CD4-positive, alpha-beta memory T cell (primary cell): Measurements from ENCODE around the gene COL17A1. TPM values are rescaled to one million over a fixed set of nuclear protein-coding genes. Genes with fewer than 3 reads are reported as not detected.

Source experiments
- CTCF ChIA-PET: fragments of 350-600 bp; sonication (Branson Sonifier 250); formaldehyde crosslinking; loops from one replicate; lab custom pipeline; 2021; ENCODE audit warnings: inconsistent platforms; ENCODE audit not compliant: partially characterized antibody; lab: Charles Lee
- POLR2A ChIA-PET: fragments of 350-600 bp; sonication (Branson Sonifier 250); formaldehyde crosslinking; loops from one replicate; lab custom pipeline; 2021; ENCODE audit not compliant: partially characterized antibody; lab: Charles Lee
- DNase-seq, 5 donors: peaks; one replicate each; pipeline versions ENCODE4 v3.0.0 to v3.0.0-alpha.2; 2020 to 2022; ENCODE audit warnings: mixed read lengths in 1 of 5
- H3K27ac ChIP-seq: one replicate; pipeline ENCODE4 v1.7.0; 2013; ENCODE audit warnings: low read depth, low read length
- H3K27me3 ChIP-seq: 2 replicates; pipeline ENCODE4 v1.7.0; 2013; ENCODE audit warnings: mild to moderate bottlenecking, low read length, moderate library complexity; ENCODE audit not compliant: insufficient read depth
- H3K36me3 ChIP-seq: 2 replicates; pipeline ENCODE4 v1.7.0; 2013; ENCODE audit warnings: mild to moderate bottlenecking, low read length, moderate library complexity; ENCODE audit not compliant: insufficient read depth
- H3K4me1 ChIP-seq: 2 replicates; pipeline ENCODE4 v1.7.0; 2013; ENCODE audit warnings: mild to moderate bottlenecking, low read length, moderate library complexity; ENCODE audit not compliant: insufficient read depth
- H3K4me3 ChIP-seq, 2 donors: one replicate each; pipeline ENCODE4 v1.7.0; 2013; ENCODE audit warnings: low read length in 2 of 2, mild to moderate bottlenecking in 1 of 2
- H3K9me3 ChIP-seq, 2 donors: one replicate each; pipeline ENCODE4 v1.7.0; 2013; ENCODE audit warnings: low read length in 2 of 2, control low read depth in 1 of 2; ENCODE audit not compliant: control insufficient read depth in 1 of 2
- H3K27ac Mint-ChIP-seq, 7 donors: one replicate each; pipeline ENCODE4 v1.8.0; 2020 to 2021; ENCODE audit warnings: mixed read lengths in 7 of 7, mild to moderate bottlenecking in 6 of 7, inconsistent platforms in 3 of 7, moderate library complexity in 3 of 7
- H3K27me3 Mint-ChIP-seq, 2 donors: one replicate each; pipeline ENCODE4 v1.8.0; 2020 to 2021; ENCODE audit warnings: mixed read lengths in 2 of 2
- H3K36me3 Mint-ChIP-seq, 2 donors: one replicate each; pipeline ENCODE4 v1.8.0; 2020 to 2021; ENCODE audit warnings: mixed read lengths in 2 of 2, inconsistent platforms in 1 of 2, mild to moderate bottlenecking in 1 of 2
- H3K4me1 Mint-ChIP-seq, 4 donors: one replicate each; pipeline ENCODE4 v1.8.0; 2020 to 2021; ENCODE audit warnings: mixed read lengths in 4 of 4, mild to moderate bottlenecking in 1 of 4
- H3K4me3 Mint-ChIP-seq, 8 donors: one replicate each; pipeline ENCODE4 v1.8.0; 2020 to 2021; ENCODE audit warnings: mixed read lengths in 8 of 8, mild to moderate bottlenecking in 7 of 8, moderate library complexity in 6 of 8, inconsistent platforms in 3 of 8
- H3K9me3 Mint-ChIP-seq, 8 donors: one replicate each; pipeline ENCODE4 v1.8.0; 2020 to 2021; ENCODE audit warnings: mixed read lengths in 8 of 8, mild to moderate bottlenecking in 5 of 8, inconsistent platforms in 3 of 8, moderate library complexity in 1 of 8
- intact Hi-C: fragments of 100-400 bp; cut with micrococcal nuclease; formaldehyde crosslinking; loops from one replicate; pipeline ENCODE4 v1.15.1; 2023
- polyA plus RNA-seq, 2 donors: library from polyadenylated mRNA; unstranded; fragments of 300-500 nt; fragmentation: Illumina TruSeq; gene quantifications; one replicate each; pipeline ENCODE4 v1.2.3, GENCODE V29; 2021
- total RNA-seq, 2 experiments: library from RNA; stranded (reverse); gene quantifications; one replicate each; pipeline ENCODE4 v1.2.3, GENCODE V29; 2021

COL17A1 gene
- total and polyA plus RNA-seq, 4 experiments from 2014 or later: not detected

DNA sequence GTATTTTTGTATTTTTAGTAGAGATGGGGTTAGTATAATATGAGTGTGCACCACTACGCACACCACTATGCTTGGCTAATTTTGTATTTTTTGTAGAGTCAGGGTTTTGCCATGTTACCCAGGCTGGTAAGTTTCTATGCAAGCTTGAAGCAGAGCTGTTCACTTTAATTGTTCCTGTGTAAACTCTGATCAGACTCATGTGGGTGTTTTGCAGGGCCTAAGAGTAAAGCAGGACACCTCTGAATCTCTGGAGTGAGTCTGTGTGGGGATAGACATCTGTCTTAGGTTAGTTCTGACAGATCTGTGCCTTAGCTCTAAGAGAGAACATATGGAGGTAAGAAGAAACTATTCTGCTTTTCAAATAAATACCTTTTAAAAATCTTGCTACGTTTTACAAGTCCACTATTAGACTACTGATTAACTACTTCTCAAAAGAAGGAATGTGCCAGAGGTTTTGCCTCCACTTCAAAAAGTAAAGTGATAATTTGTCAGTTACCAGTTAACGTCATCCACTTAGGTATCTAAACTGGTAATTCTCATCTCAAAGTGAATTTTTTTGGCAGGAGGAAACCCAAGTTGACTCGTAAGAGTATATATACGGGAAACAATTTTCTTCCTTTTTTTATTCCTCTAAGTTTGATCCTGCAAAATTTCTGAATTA is 1.1 kb downstream of the COL17A1 start:
- CTCF ChIA-PET: interaction anchor here (1.2 to 5.1 kb wide), 2 partner anchors 63 to 198 kb away, joined by 3 to 33 read pairs; no protein-coding TSS in a partner anchor
- no peaks in the 10 kb centered on the region for H3K9me3 Mint-ChIP-seq
- no peaks in the 10 kb centered on the region for H3K9me3 ChIP-seq

DNA sequence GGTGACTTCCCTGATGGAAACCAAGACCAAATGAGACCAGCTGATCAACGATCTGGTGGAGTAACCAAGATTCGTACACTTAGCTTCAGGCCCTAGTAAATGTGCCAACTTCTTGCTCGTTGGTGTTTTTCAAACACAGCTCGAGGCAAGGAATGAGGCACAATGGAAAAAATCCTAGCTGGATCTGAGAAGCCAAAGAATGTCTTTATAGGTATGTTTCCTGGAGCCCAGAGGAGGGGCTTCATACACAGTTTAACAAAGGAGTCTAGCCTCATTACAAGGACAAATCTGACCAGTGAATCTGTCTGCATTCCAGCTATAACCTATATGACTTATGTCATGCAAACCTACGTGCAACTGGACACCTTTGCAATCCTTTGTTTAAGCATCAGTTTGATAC is 3.7 kb downstream of the COL17A1 start:
- Mint-ChIP-seq H3K9me3 (no peaks in the 10 kb centered on the region), H3K4me1 (no peaks in the 10 kb centered on the region), H3K27ac (no peak overlapping the region), H3K36me3 (no peaks in the 10 kb centered on the region), H3K4me3 (no peak overlapping the region), H3K27me3 (no peaks in the 10 kb centered on the region)
- intact Hi-C loops: loop anchor here (10.0 kb wide), 1 partner anchor 367 kb away; no protein-coding TSS in a partner anchor
- Histone ChIP-seq H3K36me3 (no peaks in the 10 kb centered on the region), H3K4me1 (no peaks in the 10 kb centered on the region), H3K27me3 (no peaks in the 10 kb centered on the region), H3K27ac (no peak overlapping the region), H3K4me3 (no peak overlapping the region), H3K9me3 (no peaks in the 10 kb centered on the region)
- DNase-seq: no peak
- ChIA-PET CTCF (interaction anchor here (0.6 to 5.1 kb wide), 5 partner anchors 9 to 195 kb away, joined by 3 to 33 read pairs (median 3); no protein-coding TSS in a partner anchor), POLR2A (interaction anchor here (1.5 kb wide), 1 partner anchor 40 kb away, joined by 4 read pairs; the partner anchor contains the start of gene SFR1)

More for the DNA sequence above, 1.1 kb downstream of the COL17A1 start:
- H3K4me1 Mint-ChIP-seq: no peaks in the 10 kb centered on the region
- H3K36me3 Mint-ChIP-seq: no peaks in the 10 kb centered on the region
- intact Hi-C loops: loop anchor here (10.0 kb wide), 1 partner anchor 370 kb away; no protein-coding TSS in a partner anchor
- H3K27me3 ChIP-seq: no peaks in the 10 kb centered on the region
- H3K36me3 ChIP-seq: no peaks in the 10 kb centered on the region
- H3K4me3 Mint-ChIP-seq: no peak overlapping the region
- no peak overlapping the region for H3K4me3 ChIP-seq
- H3K4me1 ChIP-seq: no peaks in the 10 kb centered on the region
- DNase-seq: no peak
- no peak overlapping the region for H3K27ac Mint-ChIP-seq
- H3K27ac ChIP-seq: no peak overlapping the region
- POLR2A ChIA-PET: no interaction called here
- peaks cover 0 to 2% of the 10 kb centered on the region in 2 donors for H3K27me3 Mint-ChIP-seq

DNA sequence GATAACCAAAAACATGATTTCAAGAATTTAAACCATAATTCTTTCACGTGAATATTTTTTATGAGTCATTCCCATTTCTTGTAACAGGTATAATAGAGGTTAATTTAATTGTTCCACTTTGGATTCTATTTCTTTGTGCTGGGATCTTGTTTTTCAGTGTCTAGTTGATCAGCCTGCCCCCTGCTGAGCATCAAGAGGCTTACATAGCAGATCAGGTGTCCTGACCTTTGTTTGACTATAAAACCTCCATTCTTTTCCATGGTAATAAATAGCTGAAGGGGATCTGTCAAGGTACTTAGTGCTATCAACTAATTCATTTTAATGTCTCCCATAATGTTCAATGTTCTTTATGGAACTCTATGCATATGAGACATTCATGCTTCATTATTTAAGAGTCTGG is 4.9 kb downstream of the COL17A1 start:
- Histone ChIP-seq H3K27me3 (no peaks in the 10 kb centered on the region), H3K27ac (no peak overlapping the region), H3K9me3 (no peaks in the 10 kb centered on the region), H3K4me1 (no peaks in the 10 kb centered on the region), H3K36me3 (no peaks in the 10 kb centered on the region), H3K4me3 (no peak overlapping the region)
- no peaks in the 10 kb centered on the region for H3K4me1 Mint-ChIP-seq
- intact Hi-C loops: loop anchor here (1.0 to 10.0 kb wide), 2 partner anchors 192 to 366 kb away; no protein-coding TSS in a partner anchor
- CTCF ChIA-PET: interaction anchor here (1.0 to 5.1 kb wide), 6 partner anchors 9 to 368 kb away, joined by 3 to 33 read pairs (median 6); no protein-coding TSS in a partner anchor
- no peaks in the 10 kb centered on the region for H3K9me3 Mint-ChIP-seq
- H3K27me3 Mint-ChIP-seq: no peaks in the 10 kb centered on the region
- no peaks in the 10 kb centered on the region for H3K36me3 Mint-ChIP-seq
- no peak overlapping the region for H3K4me3 Mint-ChIP-seq
- DNase-seq: peak in 4 of 5 donors; percentile 9 to 16 (median 12)
- peak overlapping the region in 1 of 7 donors; percentile 40 for H3K27ac Mint-ChIP-seq
- POLR2A ChIA-PET: interaction anchor here (1.0 kb wide), 1 partner anchor 192 kb away, joined by 3 read pairs; no protein-coding TSS in a partner anchor

DNA sequence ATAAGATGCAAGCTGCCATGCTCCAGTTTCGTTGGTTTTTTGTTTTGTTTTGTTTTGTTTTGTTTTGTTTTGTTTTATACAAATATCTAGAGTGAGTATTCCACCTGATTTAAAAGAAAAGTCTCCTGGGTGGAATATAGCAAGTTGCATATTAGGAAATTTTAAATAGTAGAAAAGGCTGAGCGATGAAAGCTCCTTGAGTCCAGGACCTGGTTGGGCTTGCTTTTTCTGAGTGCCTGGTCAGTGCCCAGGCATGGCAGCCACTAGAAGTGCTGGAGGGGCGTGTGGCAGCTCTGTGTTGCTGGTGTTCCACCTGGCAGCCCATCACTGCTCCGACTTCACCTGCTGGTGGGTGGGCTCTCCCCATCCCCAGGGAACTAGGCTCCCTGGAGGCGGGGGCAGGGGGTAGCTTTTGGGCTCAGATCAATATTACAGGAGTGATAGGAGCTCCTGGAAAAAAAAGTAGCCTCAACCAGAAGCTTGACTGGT is 8.0 kb downstream of the COL17A1 start:
- no peak overlapping the region for H3K27ac Mint-ChIP-seq
- no peak overlapping the region for H3K4me3 ChIP-seq
- H3K27me3 ChIP-seq: no peaks in the 10 kb centered on the region
- ChIA-PET CTCF (interaction anchor here (0.6 to 1.6 kb wide), 4 partner anchors 10 to 365 kb away, joined by 3 to 7 read pairs (median 4); no protein-coding TSS in a partner anchor), POLR2A (no interaction called here)
- no peaks in the 10 kb centered on the region for H3K27me3 Mint-ChIP-seq
- peaks cover 0 to 3% (median 0%) of the 10 kb centered on the region in 4 donors for H3K4me1 Mint-ChIP-seq
- H3K4me1 ChIP-seq: no peaks in the 10 kb centered on the region
- no peak for DNase-seq
- no peak overlapping the region for H3K4me3 Mint-ChIP-seq
- H3K36me3 ChIP-seq: no peaks in the 10 kb centered on the region
- no peaks in the 10 kb centered on the region for H3K9me3 ChIP-seq
- H3K9me3 Mint-ChIP-seq: no peaks in the 10 kb centered on the region
- H3K27ac ChIP-seq: no peak overlapping the region
- H3K36me3 Mint-ChIP-seq: no peaks in the 10 kb centered on the region
- intact Hi-C loops: no loop called here

DNA sequence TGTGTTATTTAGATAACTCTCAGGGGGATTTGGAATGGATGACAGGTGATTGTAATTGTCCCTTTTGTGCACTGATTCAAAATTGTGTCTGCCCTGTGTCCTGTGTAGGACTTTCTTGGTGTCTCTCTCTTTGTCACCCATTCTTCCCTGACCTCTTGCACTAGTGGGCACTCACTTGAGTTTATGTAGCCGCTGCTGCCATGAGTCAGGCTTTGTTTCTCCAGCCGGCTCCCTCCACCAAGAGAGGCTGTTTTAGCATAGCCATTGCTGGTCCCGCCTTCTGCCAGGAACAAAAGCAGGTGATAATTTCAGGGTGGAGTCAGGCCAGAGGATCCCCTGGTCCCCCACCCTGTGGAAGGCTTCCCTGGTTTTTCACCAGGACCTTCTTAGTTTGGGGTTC is 8.4 kb downstream of the COL17A1 start:
- no peaks in the 10 kb centered on the region for H3K36me3 Mint-ChIP-seq
- intact Hi-C loops: no loop called here
- CTCF ChIA-PET: interaction anchor here (0.6 to 1.6 kb wide), 2 partner anchors 10 to 192 kb away, joined by 3 to 6 read pairs; no protein-coding TSS in a partner anchor

DNA sequence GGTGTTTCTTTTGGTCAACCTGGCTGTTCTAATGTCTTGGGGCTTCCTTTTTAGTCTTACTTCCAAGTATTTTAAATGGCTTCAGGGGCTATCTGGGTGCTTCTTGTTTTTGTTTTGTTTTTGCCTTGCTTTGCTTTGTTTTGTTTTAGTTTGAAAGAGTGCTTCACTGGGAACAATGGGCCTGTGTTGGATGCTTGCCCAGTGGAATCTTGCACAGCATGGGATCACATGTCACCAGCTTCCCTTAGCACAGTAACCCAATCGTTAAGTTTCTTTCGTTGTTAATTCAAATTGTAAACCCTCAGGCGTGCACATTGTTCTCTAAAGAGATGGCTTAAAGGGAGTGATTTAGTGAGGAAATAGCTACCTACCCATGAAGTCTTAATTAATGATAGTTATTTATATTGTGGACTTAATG is 8.9 kb downstream of the COL17A1 start:
- intact Hi-C loops: no loop called here
- Histone ChIP-seq H3K36me3 (no peaks in the 10 kb centered on the region), H3K4me1 (no peaks in the 10 kb centered on the region), H3K9me3 (no peaks in the 10 kb centered on the region), H3K27ac (no peak overlapping the region), H3K27me3 (no peaks in the 10 kb centered on the region), H3K4me3 (no peak overlapping the region)
- Mint-ChIP-seq H3K4me1 (peaks cover 0 to 4% (median under 1%) of the 10 kb centered on the region in 4 donors), H3K36me3 (no peaks in the 10 kb centered on the region), H3K27ac (no peak overlapping the region), H3K9me3 (no peaks in the 10 kb centered on the region), H3K4me3 (no peak overlapping the region), H3K27me3 (no peaks in the 10 kb centered on the region)
- POLR2A ChIA-PET: no interaction called here
- no peak for DNase-seq
- CTCF ChIA-PET: interaction anchor here (1.6 kb wide), 1 partner anchor 192 kb away, joined by 6 read pairs; no protein-coding TSS in a partner anchor

More for the DNA sequence above, 8.4 kb downstream of the COL17A1 start:
- Mint-ChIP-seq H3K27ac (no peak overlapping the region), H3K4me1 (peaks cover 0 to 4% (median 0%) of the 10 kb centered on the region in 4 donors), H3K27me3 (no peaks in the 10 kb centered on the region), H3K9me3 (no peaks in the 10 kb centered on the region), H3K4me3 (no peak overlapping the region)
- H3K9me3 ChIP-seq: no peaks in the 10 kb centered on the region
- DNase-seq: no peak
- H3K27me3 ChIP-seq: no peaks in the 10 kb centered on the region
- H3K4me3 ChIP-seq: no peak overlapping the region
- no peaks in the 10 kb centered on the region for H3K4me1 ChIP-seq
- POLR2A ChIA-PET: no interaction called here
- no peaks in the 10 kb centered on the region for H3K36me3 ChIP-seq
- no peak overlapping the region for H3K27ac ChIP-seq

DNA sequence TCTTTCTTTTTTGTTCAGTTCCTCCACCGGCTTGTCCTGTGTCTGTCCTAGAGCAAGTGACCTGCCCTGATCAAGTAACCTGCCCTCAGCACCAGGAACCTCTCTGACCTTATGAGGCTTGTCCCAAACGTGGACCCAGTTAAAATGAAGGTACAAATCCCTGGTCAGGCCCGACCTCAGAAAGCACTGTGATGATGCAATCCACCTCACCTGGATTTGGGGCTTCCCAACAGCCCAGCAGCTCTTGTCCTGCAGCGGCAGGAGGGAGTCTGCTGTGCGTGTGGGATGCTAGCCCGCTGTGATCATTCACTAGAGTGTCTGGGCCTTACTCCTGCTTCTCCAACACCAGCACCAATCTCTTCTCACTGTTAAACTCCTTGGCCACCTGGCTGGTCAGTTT is 11.2 kb downstream of the COL17A1 start:
- Histone ChIP-seq H3K27ac (no peak overlapping the region), H3K4me3 (no peak overlapping the region), H3K27me3 (no peaks in the 10 kb centered on the region), H3K36me3 (no peaks in the 10 kb centered on the region), H3K4me1 (no peaks in the 10 kb centered on the region), H3K9me3 (no peaks in the 10 kb centered on the region)
- H3K4me1 Mint-ChIP-seq: peaks cover 0 to 4% (median under 1%) of the 10 kb centered on the region in 4 donors
- intact Hi-C loops: no loop called here
- no peaks in the 10 kb centered on the region for H3K27me3 Mint-ChIP-seq
- no peak overlapping the region for H3K27ac Mint-ChIP-seq
- no peaks in the 10 kb centered on the region for H3K9me3 Mint-ChIP-seq
- POLR2A ChIA-PET: no interaction called here
- H3K4me3 Mint-ChIP-seq: no peak overlapping the region
- H3K36me3 Mint-ChIP-seq: no peaks in the 10 kb centered on the region
- CTCF ChIA-PET: no interaction called here
- no peak for DNase-seq
